NCI-H345 (cell line): ENCODE data around the gene SNRPB.
A peak's percentile ranks its signal among the peaks of the same experiment; 100 is the strongest.

Experiments
- DNase-seq: peaks from one replicate; lab custom pipeline; 2025; lab: John Stamatoyannopoulos, UW

The SNRPB gene

DNA sequence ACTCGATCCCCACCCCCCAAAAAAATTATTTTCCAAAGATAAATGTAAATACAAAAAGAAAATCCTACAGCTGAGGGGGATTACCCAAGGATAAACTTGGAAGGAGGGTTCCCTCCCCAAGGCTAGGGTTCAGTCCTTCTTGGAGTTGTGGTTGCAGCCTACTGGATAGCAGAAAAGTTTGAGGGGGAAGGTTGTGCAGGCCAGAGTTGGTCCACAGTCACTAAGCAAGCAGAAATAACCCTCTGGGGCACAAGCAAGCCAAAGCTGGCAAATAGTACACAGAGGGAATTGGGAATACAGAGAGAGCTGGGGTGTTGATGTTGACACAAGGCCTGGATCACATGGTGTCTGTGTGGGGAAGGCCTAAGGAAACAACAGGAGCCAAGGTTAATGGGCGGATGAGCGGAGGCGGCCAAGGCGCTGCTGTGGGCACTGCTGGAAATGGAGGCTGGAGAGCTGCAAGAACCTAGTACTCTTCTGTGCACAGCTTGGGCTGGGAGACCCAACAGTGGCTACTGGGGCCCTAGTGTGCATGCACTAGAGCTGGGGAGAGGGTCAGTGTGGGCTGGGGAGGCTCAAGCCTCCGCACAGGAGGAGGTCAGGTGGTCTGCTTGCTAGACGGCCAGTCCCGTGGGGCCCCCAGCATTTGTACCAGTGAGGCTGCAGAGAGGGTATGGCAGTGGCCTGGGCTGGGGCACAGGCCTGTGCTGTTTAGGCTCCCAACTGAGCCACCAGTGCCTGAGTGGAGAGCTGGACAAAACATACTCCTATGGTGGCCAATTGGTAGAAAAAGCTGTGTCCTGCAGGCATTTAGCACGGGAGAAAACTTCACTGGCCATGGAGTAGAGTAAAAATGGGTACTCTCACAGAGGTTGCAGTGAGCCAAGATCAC lies 5.5 kb upstream of the SNRPB start:
- DNase-seq = no peak

- no peak for DNase-seq
Observed at GRCh38 chr20:2473516-2473915, 2.9 kb upstream of the SNRPB start.

DNA sequence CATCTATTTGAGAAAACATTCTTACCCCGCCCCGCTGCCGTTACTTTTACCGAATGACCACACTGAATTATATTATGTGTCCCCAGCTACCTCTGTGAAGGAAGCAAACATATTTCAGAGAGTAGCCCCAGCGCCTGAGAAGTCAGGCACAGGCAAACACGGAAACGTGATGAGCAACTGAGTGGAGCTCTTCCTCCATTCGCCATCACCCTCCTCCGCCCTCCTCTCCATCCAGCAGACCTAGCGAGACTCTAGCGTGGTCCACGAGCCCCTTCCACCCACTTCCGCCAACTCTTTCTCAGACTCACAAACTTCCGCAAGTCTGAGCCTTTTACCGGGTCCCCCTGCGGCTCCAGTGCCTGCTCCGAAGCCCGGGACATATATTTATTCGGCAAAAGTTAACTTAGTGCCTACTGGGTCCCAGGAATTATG lies 582 bp downstream of the SNRPB start:
- peak; percentile 37 for DNase-seq

- no peak for DNase-seq
Observed at GRCh38 chr20:2468581-2469407, 1.8 kb downstream of the SNRPB start.

- no peak for DNase-seq
Observed at GRCh38 chr20:2467412-2467811, 3.2 kb downstream of the SNRPB start.

GRCh38 chr20:2465100-2465499 lies 5.5 kb downstream of the SNRPB start:
- no peak for DNase-seq

DNA sequence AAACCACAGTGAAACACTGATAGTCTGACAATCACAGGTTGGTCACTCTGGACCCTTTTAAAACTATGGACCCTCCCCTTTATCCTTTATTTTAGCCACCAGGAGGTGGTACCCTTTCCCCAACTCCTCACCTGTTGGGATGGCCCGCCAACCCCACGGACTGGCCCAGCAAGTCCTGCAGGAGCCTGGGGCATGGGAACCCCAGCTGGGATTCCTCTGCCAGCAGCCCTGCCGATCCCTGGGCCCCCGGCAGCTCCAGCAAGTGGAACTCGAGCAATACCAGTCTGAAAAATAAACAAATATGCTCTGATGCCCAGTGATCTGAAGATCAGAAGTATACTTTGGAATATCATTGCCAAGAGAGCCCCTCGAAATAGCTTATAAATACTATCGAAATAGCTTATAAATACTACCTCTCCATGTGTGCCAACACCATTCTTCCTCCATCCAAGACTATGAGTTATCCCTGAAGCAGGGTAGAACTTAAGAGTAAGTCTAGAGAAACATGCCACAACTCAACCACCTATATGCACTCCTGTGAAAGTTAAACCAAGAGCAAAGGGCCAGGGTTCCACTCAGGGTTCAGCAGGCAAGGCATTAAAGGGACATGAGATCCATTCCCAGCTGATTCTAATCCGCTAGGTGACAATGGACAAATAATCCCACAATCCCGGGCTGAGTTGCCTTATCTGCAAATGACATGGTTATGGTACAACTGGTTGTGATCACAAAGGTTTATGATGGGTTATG lies 6.8 kb downstream of the SNRPB start:
- DNase-seq = no peak

DNA sequence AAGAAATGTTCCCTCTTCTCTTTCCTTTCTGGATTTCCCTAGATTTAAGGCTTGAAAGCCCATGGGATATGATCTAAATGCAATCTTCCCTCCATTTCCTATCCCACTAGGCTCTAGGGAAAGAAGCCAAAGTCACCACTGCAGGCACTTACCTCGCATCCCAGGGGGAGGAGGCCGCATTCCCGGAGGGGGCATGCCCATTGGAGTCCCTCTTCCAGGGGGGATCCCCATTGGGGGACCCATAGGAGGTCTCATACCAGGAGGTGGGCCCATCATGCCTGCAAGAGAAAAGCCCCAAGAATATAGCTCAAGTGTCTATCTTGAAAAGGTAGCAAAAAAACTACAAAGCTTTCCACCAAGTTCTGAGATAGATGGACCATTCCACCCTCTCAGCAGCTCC lies 8.1 kb downstream of the SNRPB start:
- no peak for DNase-seq

DNA sequence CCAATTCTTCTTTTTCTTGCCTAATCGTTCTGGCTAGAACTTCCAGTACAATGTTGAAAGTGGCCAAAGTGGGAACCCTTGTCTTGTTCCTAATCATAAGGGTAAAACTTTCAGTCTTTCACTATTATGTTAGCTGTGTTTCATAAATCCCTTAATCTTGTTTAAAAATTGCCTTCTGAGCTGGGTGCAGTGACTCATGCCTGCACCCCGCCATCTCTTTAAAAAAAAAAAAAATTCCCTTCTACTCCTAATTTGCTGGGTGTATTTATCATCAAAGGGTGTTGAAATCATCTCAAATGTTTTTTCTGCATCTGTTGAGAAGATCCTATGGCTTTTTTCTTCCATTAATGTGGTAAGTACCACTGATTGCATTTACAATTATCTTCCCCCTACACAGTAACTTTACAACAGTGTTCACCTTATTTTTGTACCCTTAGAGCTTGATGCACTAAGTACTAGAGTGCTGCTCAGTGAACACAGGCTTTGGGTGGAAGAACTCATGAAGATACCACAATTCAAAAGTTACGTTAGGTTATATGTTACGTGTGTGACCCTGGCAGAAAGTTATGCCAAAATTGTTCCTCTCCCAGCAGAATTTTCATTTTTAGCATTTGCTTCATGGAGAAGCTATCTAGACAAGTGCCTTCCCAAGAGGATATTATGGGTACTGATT lies 9.7 kb downstream of the SNRPB start:
- DNase-seq = no peak

DNA sequence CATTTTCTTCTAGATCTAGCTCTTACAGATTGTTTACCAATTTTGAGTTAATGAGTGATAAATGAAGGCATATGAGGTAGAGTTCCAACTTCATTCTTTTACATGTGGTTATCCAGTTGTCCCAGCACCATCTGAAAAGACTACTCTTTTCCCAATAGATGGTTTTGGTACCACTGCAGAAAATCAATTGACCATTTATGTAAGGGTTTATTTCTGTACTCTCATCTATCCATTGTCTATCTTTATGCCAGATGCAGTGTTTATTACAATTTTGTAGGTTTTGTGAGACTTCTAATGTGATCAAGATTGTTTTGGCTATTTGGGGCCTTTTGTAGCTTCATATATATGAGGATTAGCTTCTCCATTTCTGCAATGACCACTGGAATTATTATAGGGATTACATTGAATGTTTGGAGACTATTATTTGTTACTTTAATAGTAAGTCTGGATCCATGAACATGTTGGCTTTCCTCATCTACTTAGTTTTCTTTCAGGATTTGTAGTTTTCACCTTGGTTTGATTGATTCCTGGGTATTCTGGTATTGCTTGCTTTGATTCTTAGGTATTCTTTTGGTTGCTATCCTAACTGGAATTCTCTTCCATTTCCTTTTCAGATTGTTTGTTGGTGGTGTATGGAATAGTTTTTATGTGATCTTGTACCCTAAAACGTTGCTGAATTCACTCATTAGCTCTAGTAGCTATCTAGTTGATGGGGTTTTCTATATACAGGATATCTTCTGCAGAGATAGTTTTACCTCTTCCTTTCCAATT lies 10.4 kb downstream of the SNRPB start:
- no peak for DNase-seq

DNA sequence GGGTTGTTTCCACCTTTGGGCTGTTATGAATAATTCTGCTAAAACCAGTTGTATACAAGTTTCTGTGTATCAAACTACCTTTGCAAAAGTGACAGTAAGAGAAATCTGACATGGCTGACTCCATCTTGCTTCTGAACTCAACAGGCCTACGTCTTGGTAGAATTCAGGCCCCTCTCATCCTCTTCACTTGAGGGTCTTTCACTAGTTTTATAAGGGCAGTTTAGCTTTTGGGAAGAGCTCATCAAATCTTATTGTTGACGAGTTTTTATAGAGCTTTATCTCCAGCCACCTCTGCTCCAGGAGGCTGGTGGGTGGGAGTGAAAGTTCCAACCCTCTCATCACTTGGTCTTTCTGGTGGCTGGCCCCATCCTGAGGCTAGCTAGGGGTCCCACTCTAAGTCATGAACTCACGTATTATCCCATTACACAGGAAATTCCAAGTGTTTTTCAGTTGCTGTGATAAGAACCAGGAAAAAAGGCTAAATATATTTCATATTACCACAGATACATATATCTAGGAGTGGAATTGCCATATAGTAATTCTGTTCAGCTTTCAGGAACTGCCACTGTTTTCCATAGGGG lies 11.6 kb downstream of the SNRPB start:
- DNase-seq = no peak

DNA sequence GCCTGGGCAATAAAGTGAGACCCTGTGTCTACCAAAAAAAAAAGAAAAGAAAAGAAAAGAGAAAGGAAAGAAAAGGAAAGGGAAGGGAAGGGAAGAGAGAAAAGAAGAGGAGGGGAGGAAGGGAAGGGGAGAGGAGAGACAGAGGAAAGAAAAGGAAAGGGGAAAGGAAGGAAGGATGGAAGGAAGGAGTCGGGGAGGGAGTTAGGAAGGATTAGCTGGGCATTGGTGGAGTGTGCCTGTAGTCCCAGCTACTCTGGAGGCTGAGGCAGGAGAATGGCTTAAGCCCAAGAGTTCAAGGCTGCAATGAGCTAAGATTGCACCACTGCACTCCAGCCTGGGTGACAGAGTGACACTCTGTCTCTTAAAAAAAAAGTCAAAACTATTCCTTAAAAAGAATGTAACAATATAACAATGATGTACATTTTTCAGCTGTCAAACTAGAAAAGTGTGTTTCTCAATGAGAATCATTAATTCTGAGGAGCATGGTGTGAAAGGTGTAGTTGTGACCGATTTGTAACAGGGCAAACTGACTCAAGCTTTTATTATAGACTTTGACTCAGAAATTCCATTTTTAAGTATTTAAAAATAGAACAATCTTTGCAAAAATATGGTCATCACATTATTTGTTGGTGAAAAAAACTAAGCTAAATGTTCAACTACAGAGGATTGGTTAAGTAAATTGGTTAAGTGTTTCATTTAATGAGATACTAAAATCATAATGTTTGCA lies 14.7 kb downstream of the SNRPB start:
- no peak for DNase-seq

- DNase-seq = no peak
Observed at GRCh38 chr20:2453792-2454191, 16.8 kb downstream of the SNRPB start.

DNA sequence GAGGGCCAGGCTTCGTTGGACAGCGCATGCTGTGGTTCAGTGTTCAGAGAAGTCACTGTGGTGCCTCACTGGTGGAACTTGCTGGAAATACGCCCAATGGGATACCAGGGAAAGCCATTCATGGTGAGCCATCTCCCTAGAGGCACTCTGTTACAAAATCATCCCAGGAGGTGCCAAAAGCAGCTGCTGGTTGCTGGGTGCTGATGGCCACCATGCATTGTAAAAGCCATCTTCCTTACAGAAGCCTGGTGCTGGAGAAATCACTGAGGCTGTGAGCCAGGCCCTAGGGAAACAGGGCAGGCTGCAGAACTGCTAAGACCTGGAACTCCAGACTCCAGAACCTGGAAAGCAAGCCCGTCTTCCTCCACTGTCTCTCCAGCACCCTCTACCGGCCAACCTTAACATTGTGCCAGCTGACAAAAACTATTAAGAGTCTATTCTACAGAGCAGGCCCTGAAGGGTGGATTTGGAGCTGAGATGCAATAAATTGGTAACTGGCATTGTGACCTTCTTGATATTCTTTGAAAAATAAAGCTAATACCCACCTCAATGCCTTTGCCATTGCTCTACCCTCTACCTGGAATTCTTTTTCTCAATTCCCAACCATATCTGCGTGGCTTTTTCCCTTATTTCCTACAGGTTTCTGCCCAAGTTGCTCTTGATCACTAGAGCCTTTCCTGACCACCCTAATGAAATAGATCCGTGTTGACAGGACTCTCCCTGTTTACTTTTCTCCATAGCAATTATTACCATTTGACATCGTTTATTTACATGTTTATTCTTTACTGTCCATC lies 18.5 kb downstream of the SNRPB start:
- DNase-seq = peak; percentile 81

GRCh38 chr20:2451422-2451821 lies 19.2 kb downstream of the SNRPB start:
- no peak for DNase-seq

DNA sequence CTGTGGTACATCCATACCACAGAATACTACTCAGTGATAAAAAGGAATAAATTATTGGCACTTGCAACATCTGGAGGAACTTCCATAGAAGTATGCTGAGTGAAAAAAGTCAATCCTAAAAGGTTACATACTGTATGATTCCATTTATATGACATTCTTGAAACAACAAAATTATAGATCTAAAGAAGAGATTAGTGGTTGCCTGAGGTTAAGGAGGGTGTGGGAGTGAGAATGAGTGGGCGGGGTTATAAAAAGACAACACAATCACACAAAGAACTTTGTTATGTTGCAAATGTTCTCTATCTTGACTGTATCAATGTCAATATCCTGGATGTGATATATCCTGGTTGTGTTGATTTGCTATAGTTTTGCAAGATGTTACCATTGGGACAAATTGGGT lies 21.2 kb downstream of the SNRPB start:
- DNase-seq = no peak

DNA sequence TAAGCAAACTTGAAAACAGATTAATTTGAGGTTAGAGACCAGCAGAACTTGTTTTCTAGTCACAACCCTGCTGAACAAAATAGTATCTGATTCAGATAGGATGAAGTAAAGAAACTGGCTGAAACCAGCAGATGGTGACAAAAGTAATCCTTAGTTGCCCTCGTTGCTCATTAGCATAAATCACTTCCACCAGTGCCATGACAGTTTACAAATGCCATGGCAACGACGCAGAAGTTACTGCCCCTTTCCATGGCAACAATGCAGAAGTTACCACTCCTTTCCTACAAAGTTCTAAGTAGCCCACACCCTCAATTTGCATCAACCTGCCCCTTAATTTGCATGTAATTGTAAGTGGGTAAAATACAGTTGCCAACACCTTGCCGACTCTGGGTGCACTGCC lies 23.7 kb downstream of the SNRPB start:
- no peak for DNase-seq

DNA sequence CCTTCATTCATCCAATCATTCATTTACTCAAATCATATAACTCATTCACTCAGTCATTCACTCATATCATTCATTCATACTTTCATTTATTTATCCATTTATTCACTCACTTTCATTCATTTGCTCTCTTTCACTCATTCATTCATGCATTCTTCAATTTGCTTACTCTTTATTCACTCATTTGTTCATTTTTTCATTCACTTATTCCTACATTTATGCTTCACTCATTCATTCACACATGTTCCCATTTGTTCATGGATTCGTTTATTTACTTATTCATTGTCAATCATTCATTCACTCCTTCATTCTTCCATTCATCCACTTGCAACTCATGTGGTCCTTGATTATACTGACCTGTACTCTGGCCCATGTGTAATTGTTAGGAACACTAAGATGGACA lies 39.4 kb downstream of the SNRPB start:
- no peak for DNase-seq

DNA sequence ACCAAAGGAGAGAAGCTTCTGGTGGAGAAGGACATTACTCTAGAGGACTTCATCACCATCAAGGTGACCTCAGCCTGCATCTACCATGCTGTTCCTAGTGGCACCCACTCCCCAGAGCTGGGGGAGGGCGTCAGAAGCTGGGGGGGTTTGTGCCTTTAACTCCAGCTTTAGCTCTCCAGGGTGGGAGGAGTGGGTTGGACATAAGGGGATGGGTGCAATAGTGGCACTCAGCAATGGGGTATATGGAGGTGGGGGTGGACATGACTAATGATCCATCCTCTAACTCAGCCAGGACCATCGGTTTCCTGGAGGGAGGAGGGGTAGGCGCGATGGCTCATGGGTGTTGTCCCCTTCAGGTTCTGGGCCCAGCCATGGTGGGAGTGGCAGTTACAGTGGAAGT lies 40.1 kb downstream of the SNRPB start:
- DNase-seq = no peak
